DMS153 treated with DMSO at 0.1 percent for 48 hours (cell line): ENCODE data around the gene FGB.

Source experiments
- DNase-seq: peaks from one replicate; lab custom pipeline; 2025; ENCODE audit not compliant: unreplicated experiment; lab: John Stamatoyannopoulos, UW

The FGB gene

GRCh38 chr4:154565704-154566103 lies 2.9 kb downstream of the FGB start:
- no peak for DNase-seq

GRCh38 chr4:154566639-154567204 lies 3.9 kb downstream of the FGB start:
- DNase-seq, result no peak

- no peak for DNase-seq
Observed at GRCh38 chr4:154569028-154569427, 6.2 kb downstream of the FGB start.

- no peak for DNase-seq
Observed at GRCh38 chr4:154569584-154569983, 6.8 kb downstream of the FGB start.

- DNase-seq, result no peak
Observed at GRCh38 chr4:154573190-154573870, 10.5 kb downstream of the FGB start.

- no peak for DNase-seq
Observed at GRCh38 chr4:154574311-154574710, 11.5 kb downstream of the FGB start.

- no peak for DNase-seq
Observed at GRCh38 chr4:154577324-154577723, 14.5 kb downstream of the FGB start.

- no peak for DNase-seq
Observed at GRCh38 chr4:154578919-154579318, 16.1 kb downstream of the FGB start.

- DNase-seq, result no peak
Observed at GRCh38 chr4:154579927-154580326, 17.1 kb downstream of the FGB start.

- DNase-seq, result no peak
Observed at GRCh38 chr4:154582723-154583122, 19.9 kb downstream of the FGB start.

- no peak for DNase-seq
Observed at GRCh38 chr4:154583230-154583629, 20.4 kb downstream of the FGB start.

GRCh38 chr4:154583677-154584076 lies 20.9 kb downstream of the FGB start:
- no peak for DNase-seq

- DNase-seq, result no peak
Observed at GRCh38 chr4:154584259-154584658, 21.4 kb downstream of the FGB start.

- DNase-seq, result no peak
Observed at GRCh38 chr4:154585369-154586018, 22.7 kb downstream of the FGB start.

GRCh38 chr4:154586296-154587033 lies 23.7 kb downstream of the FGB start:
- no peak for DNase-seq

- no peak for DNase-seq
Observed at GRCh38 chr4:154588198-154588597, 25.4 kb downstream of the FGB start.

GRCh38 chr4:154589296-154590197 lies 26.7 kb downstream of the FGB start:
- DNase-seq, result no peak

GRCh38 chr4:154590329-154591006 lies 27.7 kb downstream of the FGB start, which contains the start of gene FGA:
Gene FGA, minus strand, starts transcription at chr4:154590742. Its CDS starts 55 bp downstream, at chr4:154590687.
- DNase-seq, result no peak

GRCh38 chr4:154591890-154592289 lies 29.1 kb downstream of the FGB start:
- DNase-seq, result no peak

GRCh38 chr4:154593868-154594267 lies 31.1 kb downstream of the FGB start:
- DNase-seq, result no peak
